ENCODE results near the gene CRTAP. TPM values are rescaled to one million over a fixed set of nuclear protein-coding genes. Genes with fewer than 3 reads are reported as not detected.
A peak's percentile ranks its signal among the peaks of the same experiment; 100 is the strongest.

CRTAP gene
- total and polyA plus RNA-seq, 2 experiments from 2014 or later = 71.9 to 210 TPM

- H3K27me3 ChIP-seq (ENCODE audit: insufficient read depth) = no peaks in the 10 kb centered on the region
- Mint-ChIP-seq H3K36me3 (ENCODE audit: low read depth) (peaks cover 44% of the 10 kb centered on the region; the same call in 2 of the 3 replicates), H3K4me3 (no peak overlapping the region), H3K4me1 (peaks cover 13% of the 10 kb centered on the region), H3K27ac (0 out of 2 replicates have a peak overlapping the region, but pooled peaks have one; percentile 49), H3K27me3 (ENCODE audit: insufficient read depth, low read depth, poor library complexity) (peaks cover 3% of the 10 kb centered on the region), H3K9me3 (no peaks in the 10 kb centered on the region)
- H3K4me1 ChIP-seq (ENCODE audit: insufficient read depth) = no peaks in the 10 kb centered on the region
- no peak overlapping the region for H3K4me2 ChIP-seq
- no peak overlapping the region for H2AFZ ChIP-seq
- DNase-seq (ENCODE audit: low spot score) = peak; percentile 96
- no peaks in the 10 kb centered on the region for H3F3A ChIP-seq (replicated peaks; ENCODE audit: low read depth)
- 0 out of 2 replicates have a peak overlapping the region, but pooled peaks have one; percentile 2 for H3K27ac ChIP-seq (ENCODE audit: low read depth)
- H3K36me3 ChIP-seq (ENCODE audit: insufficient read depth) = peaks cover 21% of the 10 kb centered on the region
- H3K4me3 ChIP-seq = no peak overlapping the region
- H3K79me2 ChIP-seq (replicated peaks; ENCODE audit: insufficient read depth) = no peaks in the 10 kb centered on the region
- TF ChIP-seq STAT1 (IDR thresholded peaks at IDR 0.05; ENCODE audit: unreplicated experiment) (no peak), JUNB (IDR thresholded peaks at IDR 0.05; ENCODE audit: unreplicated experiment) (no peak), ZNF462 (CRISPR knock-in tag; IDR thresholded peaks at IDR 0.05) (no peak)
- TF ChIP-seq, protein P1, sequence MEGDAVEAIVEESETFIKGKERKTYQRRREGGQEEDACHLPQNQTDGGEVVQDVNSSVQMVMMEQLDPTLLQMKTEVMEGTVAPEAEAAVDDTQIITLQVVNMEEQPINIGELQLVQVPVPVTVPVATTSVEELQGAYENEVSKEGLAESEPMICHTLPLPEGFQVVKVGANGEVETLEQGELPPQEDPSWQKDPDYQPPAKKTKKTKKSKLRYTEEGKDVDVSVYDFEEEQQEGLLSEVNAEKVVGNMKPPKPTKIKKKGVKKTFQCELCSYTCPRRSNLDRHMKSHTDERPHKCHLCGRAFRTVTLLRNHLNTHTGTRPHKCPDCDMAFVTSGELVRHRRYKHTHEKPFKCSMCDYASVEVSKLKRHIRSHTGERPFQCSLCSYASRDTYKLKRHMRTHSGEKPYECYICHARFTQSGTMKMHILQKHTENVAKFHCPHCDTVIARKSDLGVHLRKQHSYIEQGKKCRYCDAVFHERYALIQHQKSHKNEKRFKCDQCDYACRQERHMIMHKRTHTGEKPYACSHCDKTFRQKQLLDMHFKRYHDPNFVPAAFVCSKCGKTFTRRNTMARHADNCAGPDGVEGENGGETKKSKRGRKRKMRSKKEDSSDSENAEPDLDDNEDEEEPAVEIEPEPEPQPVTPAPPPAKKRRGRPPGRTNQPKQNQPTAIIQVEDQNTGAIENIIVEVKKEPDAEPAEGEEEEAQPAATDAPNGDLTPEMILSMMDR (conservative IDR thresholded peaks at IDR 0.05; ENCODE audit: low read depth in 2 of 2) = peak; percentile 83 to 84
- no peaks in the 10 kb centered on the region for H3K9me2 ChIP-seq (ENCODE audit: insufficient read depth)
- H4K20me1 ChIP-seq (replicated peaks; ENCODE audit: insufficient read depth) = no peaks in the 10 kb centered on the region
- ATAC-seq = peak; percentile 98
Measured at GRCh38 chr3:33131331-33132018, 17.7 kb downstream of the CRTAP start.
